GM18505 (cell line): ENCODE measurements around the gene SGCB.

Source experiments
- ATAC-seq: cut with Tn5 transposase; IDR thresholded peaks from one replicate; pipeline ENCODE4 v1.9.1; 2021; ENCODE audit not compliant: unreplicated experiment
- POLR2A ChIP-seq: IDR thresholded peaks from 4 replicates; pipeline ENCODE4 v1.6.1; 2011; ENCODE audit warnings: borderline replicate concordance; ENCODE audit not compliant: insufficient read depth, insufficient read length; ENCODE audit errors: extremely low read depth

The SGCB gene

DNA sequence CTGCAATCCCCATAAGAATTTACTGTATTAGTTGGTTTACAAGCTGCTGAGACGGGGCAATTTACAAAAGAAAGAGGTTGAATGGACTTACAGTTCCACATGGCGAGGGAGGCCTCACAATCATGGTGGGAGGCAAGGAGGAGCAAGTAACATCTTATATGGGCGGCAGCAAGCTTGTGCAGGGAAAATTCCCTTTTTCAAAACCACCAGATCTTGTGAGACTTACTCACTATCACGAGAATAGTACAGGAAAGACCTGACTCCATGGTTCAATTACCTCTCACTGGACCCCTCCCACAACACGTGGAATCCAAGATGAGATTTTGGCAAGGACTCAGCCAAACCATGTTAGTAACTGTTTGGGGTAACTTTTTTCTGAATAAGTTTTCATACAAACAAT lies 11.2 kb upstream of the SGCB start:
- ATAC-seq, result no peak

DNA sequence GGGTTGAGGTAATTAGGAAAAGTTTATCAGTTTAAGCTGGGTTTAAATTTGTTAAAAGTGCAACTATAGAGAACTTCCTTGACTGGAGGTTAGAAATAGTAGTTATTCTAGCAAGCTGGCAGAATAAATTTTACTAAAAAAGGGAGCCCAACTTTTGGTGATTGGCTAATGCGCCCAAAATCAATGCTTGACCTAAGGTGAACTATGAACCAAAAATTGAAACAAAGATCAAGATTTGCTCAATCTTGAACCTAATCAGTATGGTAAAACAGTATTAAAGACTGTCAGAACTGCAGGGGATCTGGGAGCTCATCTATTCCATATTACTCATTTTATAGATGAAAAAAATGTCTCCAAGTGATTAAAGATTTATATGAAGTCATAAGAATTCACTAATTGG lies 6.9 kb upstream of the SGCB start:
- ATAC-seq, result no peak
- no peak for TF ChIP-seq POLR2A

More for the DNA sequence above, 11.2 kb upstream of the SGCB start:
- no peak for TF ChIP-seq POLR2A

DNA sequence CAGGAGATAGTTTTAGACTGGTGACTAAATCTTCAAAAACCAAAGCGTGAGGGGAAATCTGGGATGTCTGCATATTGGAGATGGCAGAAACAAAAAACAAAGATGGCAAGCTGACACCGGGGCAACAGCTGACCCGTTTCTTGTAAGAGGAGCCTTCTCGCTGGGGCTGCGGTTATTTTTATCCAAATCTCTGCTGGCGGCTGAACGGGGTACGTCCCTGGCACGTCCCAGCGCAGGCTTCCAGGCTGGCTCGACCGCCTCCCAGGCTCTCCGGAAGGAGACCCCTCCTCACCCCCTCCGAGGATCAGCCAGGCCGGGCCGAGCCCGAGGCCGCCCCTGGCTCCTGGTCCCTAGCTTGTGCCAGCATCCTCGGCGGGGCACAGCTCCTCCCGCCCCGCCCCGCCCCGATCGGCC lies 403 bp downstream of the SGCB start:
- ATAC-seq, result peak; percentile 62

DNA sequence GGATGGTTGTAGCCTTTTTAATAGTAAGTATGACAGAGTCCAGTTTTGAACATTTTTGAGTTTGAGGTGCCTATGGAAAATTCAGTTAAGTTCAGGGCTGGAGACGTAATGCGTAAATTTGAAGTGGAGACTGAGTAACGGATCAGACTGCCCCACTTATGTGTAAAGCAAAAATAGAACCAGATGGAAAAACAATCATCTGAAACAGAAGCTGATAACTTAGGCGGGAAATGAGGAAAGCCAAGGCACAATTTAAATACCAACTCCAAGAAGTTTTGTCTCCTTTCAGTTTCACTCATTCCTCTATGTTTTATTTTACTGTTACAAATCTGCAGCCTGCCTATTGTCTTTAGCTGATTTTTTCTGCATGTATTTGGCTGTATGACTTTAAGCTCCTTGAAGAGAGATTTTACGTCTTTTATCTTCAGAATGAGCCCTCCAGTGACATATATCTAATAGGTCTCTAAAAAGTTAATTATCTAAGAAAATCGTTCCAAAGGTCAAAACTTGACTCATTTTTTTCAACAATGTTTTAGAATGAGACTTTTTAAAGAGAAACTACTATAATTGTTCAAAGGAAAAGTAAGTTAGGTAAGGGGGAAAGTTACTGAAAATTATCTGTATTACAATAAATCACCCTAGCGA lies 1.1 kb downstream of the SGCB start:
- no peak for ATAC-seq
- no peak for TF ChIP-seq POLR2A

More for the DNA sequence above, 403 bp downstream of the SGCB start:
- TF ChIP-seq POLR2A, result no peak

DNA sequence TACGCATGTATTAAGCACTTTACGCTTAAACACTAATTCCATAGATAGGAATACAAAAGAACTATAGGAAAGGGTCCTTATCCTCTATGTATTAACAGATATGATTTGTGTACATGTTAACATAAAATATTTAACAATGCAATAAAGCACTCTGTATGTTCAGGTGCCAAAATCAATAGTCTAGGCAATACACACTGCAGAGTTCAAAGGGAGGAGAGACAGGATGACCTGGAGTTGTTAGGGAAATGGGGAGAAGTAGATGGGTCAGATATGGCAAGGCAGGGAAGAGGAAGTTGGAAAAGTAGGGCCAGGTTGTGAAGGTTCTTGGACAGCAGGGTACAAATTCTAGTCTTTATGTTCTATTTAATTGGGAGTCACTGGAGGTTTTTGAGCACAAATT lies 2.9 kb downstream of the SGCB start:
- ATAC-seq, result no peak
- TF ChIP-seq POLR2A, result no peak

DNA sequence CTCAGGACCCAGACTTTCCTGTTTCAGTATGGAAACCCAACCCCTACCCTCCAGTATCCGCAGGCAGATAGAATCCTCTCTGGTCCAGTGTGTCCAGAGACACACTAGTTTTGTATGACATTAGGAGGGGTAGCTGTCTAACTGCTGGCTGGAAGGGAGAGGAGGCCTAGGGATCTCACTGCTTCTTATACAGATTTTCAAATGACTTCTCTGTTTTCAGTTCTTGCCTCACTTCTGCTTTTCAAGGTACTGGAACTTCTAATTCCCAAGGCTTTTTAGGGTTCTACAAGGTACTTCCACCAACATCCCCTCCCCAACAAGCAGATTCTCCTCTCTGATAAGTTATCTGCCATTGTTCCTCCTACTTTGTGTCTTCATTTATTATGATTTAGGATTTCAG lies 6.1 kb downstream of the SGCB start:
- no peak for ATAC-seq
- no peak for TF ChIP-seq POLR2A

DNA sequence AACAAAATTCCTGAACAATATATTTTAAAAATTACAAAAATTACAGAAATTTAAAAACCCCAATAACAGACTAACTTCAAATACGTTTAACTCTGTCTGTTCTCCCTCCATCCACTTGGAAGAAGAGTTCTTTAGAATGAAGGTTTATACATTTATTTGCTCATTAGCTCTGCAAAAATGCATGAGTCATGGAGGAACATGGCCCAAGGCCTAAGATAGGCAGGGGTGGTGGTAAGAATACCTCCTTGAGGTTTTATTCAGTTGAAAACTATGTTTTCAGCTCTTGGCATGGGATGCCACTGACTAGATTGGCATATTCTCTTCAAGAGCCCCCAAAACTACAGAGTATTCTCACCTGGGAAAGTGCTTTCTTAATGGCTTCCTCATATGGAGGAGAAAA lies 9.1 kb downstream of the SGCB start:
- no peak for ATAC-seq
- TF ChIP-seq POLR2A, result no peak

DNA sequence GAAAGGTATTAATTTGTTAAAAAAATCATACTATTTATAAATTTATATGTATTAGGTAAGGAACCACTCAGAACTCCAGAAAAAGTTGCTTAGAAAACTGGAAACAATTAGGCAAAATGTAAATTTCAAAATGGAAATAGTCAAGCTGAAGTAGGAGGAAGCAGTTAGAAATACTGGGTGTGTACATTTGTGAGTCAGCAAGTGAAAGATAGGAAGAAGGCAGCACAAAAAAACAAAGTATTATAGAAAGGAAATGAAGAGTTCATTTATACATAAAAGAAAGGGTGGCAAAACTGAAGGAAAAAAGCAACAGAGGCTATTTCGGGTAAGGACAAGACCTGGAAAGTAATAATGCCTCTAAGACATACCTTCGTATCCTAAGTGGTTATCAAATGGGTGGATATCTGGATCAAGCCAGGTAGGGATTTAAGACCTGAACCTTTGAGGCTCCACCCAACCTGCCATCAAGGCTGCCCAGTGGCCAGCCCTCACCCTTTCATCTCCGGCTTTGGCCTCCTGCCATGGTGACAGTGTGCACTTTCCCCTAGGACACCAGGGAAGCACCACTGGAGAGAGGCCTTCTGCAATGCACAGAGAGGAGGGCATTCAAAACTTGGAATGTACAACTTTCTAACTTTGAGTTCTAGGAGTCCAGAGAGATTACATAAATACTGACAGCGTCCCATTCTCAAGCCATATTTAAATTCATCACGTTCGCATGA lies 18.0 kb downstream of the SGCB start, which contains the start of gene LRRC66:
Gene LRRC66, minus strand, starts transcription at position 428 of the 722 bp plus-strand sequence. CDS start 2,750 bp downstream, outside the sequence.
- no peak for TF ChIP-seq POLR2A
- no peak for ATAC-seq

DNA sequence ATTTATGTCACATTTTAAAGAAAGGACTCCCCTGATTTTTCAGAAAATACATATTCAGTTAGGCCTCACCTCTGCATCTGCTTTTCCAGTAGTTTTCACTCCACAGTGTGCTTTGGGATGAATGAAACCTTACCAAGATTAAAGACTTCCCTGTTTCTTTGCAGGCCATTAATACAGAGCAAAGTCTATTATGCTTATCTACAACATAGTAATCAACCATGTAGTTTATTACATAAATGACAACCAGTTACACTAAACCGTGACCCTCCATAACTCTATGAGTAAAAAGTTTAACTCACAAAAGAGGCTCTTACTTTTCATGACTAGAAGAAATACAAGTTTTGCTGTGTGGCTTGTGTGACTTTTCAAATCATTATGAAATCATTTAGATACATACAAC lies 20.3 kb downstream of the SGCB start:
- no peak for ATAC-seq
- TF ChIP-seq POLR2A, result no peak

DNA sequence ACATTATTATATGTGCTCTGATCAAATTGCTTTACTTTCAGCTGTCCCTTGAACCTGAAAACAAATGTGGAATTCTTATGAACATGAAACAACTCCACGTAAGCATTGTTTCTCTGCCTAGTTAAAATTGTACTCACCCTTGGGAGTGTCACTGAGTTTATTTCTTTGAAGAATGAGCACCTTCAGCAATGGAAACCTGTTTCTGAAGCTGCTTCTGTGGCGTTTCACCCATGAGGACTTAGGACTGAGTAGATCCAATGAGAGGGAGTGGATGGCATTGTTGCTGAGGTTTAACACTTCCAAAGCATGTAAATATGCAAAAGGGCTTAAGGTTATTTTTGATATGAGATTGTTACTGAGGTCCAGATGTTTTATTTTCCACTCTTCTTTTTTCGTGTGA lies 21.1 kb downstream of the SGCB start:
- TF ChIP-seq POLR2A, result no peak
- no peak for ATAC-seq

DNA sequence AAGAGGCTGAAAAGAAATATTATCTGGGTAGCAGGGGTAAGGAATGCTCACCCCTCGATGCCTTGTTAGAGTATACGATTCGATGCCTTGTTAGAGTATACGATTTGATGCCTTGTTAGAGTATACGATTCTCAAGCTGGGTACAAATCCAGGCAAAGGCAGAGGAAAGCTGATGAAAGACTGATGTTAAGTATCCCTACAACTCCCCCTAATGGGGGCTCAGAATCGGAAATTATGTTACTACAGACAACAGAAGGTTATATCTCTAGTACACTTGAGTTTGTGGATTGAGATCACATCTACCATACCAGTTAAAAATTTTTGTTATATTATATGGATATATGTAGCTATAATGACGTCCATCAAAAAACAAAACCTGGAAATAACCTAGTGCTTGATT lies 22.7 kb downstream of the SGCB start:
- no peak for ATAC-seq
- no peak for TF ChIP-seq POLR2A

DNA sequence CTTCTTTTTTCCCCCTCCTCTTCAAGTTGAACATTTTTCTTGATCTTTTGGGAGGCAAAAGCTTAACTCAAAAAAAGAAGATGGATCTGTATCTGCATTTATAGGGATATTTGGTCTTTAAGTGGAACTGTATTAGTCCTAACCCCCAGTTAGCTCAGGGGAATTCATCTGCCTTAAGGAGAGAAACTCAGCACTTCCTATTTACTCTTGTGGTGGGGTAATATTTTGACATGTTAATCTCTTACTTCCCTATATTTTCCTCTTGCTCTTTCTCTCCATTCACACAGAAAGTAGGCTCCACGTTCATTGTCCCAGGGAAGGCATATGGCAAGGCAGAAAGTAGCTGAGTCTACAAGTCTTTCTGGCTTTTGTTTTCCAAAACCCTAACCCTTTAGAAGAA lies 23.2 kb downstream of the SGCB start:
- no peak for TF ChIP-seq POLR2A
- ATAC-seq, result no peak

DNA sequence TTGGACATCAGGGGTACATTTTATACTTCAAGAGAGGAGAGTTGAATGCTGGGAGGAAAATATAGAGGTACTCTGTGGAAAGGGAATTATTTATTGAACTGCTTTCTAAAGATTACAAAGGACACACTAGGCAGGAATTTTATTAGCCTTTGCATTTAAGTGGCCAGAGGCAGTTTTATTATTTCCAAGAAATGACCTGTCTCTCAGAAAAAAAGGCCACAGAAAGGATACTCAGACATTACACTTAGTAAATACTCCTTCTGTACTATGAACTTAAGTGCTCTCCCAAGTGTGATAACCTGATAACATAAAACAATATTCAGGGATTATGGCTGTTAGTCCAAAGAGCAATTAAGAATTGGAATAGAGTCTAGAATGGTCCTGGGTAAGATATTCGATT lies 25.4 kb downstream of the SGCB start:
- TF ChIP-seq POLR2A, result no peak
- no peak for ATAC-seq

DNA sequence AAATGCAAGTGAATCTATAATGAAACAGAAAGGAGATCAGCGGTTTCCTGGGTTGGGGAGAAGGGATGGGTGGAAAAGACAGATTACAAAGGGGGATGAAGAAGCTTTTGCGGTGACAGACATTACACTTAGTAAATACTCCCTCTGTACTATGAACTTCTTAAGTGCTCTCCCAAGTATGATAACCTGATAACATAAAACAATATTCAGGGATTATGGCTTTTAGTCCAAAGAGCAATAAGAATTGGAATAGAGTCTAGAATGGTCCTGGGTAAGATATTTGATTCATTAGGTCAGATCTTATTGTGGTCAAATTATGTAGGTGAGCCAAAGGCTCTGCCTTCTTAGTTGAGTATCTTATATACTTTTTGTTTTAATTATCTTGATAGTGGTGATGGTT lies 27.1 kb downstream of the SGCB start:
- no peak for TF ChIP-seq POLR2A
- no peak for ATAC-seq
